Colonic mucosa (tissue), 4 donors: ENCODE measurements around the gene FAM219A. TPM values are rescaled to one million over a fixed set of nuclear protein-coding genes. Genes with fewer than 3 reads are reported as not detected.
"Not testable (repeated sequence)": the region's sequence is repeated elsewhere in the genome, so short reads cannot be mapped to it uniquely, and the experiment has no call there.

Experiments
- DNase-seq: peaks from one replicate; pipeline ENCODE4 v3.0.0-alpha.2; 2020
- H3K27ac ChIP-seq: fragments of 200-600 bp; one replicate; pipeline ENCODE4 v1.8.0; 2021
- H3K27me3 ChIP-seq: fragments of 200-600 bp; one replicate; pipeline ENCODE4 v1.8.0; 2021
- H3K36me3 ChIP-seq: fragments of 200-600 bp; one replicate; pipeline ENCODE4 v1.8.0; 2021
- H3K4me1 ChIP-seq: fragments of 200-600 bp; one replicate; pipeline ENCODE4 v1.8.0; 2021; ENCODE audit warnings: mild to moderate bottlenecking
- H3K4me3 ChIP-seq: fragments of 200-600 bp; one replicate; pipeline ENCODE4 v1.8.0; 2021
- H3K9ac ChIP-seq, 2 donors: one replicate each; pipeline ENCODE4 v1.7.0; 2013; ENCODE audit warnings: control low read depth in 2 of 2, low read depth in 2 of 2, low read length in 2 of 2
- H3K9me3 ChIP-seq: fragments of 200-600 bp; one replicate; pipeline ENCODE4 v1.8.0; 2021
- intact Hi-C: fragments of 100-400 bp; cut with DNase I; formaldehyde crosslinking; loops from one replicate; pipeline ENCODE4 v1.14.1; 2022
- total RNA-seq, 2 donors: library from RNA; stranded (reverse); fragmentation: NEBNext Ultra II Directional in 1 of 2; extraction: Animal tissue kit (Norgen Biotek cat#: 25700) in 1 of 2; gene quantifications; one replicate each; pipeline ENCODE4 v1.2.1, GENCODE V29; 2021
- TF ChIP-seq, protein P1 (sequence below): fragments of 200-600 bp; IDR thresholded peaks from one replicate; pipeline ENCODE4 v1.8.0; 2022; ENCODE audit warnings: antibody characterized with exemption, mild to moderate bottlenecking
- donor health status: healthy.
- donor health status: DM: no; HTN: no; CAD: no.
- donor health status: DM: no; HTN: no; CAD: no.

The FAM219A gene
- total RNA-seq, 2 donors from 2014 or later: 6.3 to 7.5 TPM

DNA sequence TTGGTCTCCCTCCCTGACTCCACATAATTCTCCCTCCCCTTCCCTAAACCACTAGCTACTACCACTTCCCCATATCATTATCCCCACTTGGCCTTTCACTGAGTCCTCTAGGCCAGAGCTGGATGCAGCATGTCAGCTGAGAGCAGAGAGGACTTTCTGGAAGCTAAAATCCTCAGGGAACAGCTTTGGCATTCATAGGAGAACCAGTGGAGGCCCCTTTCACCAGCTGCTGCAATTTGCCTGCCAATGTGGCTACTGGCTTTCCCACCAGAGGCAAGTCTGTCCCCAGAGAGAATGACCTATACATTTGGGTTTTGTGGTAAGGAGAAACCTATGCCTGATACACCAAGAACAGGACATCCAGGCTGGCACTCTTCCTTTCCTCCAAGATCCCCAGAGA lies 14.4 kb downstream of the FAM219A start:
- Histone ChIP-seq H3K9ac (no peak overlapping the region), H3K27me3 (no peaks in the 10 kb centered on the region), H3K36me3 (no peaks in the 10 kb centered on the region), H3K4me3 (no peak overlapping the region), H3K4me1 (no peaks in the 10 kb centered on the region), H3K27ac (no peak overlapping the region), H3K9me3 (no peaks in the 10 kb centered on the region)
- intact Hi-C loops: no loop called here
- TF ChIP-seq, protein P1, sequence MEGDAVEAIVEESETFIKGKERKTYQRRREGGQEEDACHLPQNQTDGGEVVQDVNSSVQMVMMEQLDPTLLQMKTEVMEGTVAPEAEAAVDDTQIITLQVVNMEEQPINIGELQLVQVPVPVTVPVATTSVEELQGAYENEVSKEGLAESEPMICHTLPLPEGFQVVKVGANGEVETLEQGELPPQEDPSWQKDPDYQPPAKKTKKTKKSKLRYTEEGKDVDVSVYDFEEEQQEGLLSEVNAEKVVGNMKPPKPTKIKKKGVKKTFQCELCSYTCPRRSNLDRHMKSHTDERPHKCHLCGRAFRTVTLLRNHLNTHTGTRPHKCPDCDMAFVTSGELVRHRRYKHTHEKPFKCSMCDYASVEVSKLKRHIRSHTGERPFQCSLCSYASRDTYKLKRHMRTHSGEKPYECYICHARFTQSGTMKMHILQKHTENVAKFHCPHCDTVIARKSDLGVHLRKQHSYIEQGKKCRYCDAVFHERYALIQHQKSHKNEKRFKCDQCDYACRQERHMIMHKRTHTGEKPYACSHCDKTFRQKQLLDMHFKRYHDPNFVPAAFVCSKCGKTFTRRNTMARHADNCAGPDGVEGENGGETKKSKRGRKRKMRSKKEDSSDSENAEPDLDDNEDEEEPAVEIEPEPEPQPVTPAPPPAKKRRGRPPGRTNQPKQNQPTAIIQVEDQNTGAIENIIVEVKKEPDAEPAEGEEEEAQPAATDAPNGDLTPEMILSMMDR: no peak
- no peak for DNase-seq

DNA sequence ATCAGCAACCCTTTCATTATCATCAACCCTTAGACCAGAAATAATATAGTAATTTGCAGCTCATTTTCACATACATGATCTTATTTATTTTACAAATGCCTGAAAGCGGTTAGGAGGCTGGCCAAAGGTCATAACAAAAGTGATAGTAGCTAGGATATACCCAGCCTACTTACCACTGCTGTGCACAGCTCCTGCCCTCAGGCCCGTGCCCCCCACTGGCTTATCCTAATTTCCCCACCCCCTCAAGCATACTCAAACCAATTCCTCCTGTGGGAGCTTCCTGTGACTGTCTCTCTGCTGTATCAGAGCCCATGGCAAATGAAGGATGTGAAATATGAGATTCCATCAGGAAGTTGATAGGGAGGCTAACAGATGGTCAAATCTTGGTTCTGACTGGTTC lies 14.8 kb downstream of the FAM219A start:
- intact Hi-C loops: no loop called here
- Histone ChIP-seq H3K27ac (no peak overlapping the region), H3K9ac (no peak overlapping the region), H3K4me1 (no peaks in the 10 kb centered on the region), H3K36me3 (no peaks in the 10 kb centered on the region), H3K9me3 (no peaks in the 10 kb centered on the region), H3K27me3 (no peaks in the 10 kb centered on the region), H3K4me3 (no peak overlapping the region)
- TF ChIP-seq, protein P1: no peak
- DNase-seq: no peak

DNA sequence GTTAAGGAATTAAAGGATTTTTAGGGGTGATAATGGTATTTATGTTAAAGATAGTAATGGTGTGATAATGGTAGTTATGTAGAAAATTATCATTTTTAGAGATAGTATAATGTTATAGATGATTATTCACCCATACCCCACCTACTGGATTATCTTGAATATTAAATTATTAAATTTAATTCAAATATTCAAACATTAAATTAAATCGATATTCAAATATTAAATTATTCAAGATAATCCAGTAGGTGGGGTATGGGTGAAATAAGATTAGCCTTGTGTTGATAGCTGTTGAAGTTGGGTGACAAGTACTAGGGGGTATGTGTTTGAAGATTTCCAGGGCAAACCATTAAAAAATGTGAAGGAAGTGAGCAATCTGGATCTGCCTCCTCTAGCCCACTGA lies 15.6 kb downstream of the FAM219A start:
- H3K4me1 ChIP-seq: no peaks in the 10 kb centered on the region
- H3K9ac ChIP-seq: no peak overlapping the region
- H3K27ac ChIP-seq: no peak overlapping the region
- no peak overlapping the region for H3K4me3 ChIP-seq
- H3K9me3 ChIP-seq: no peaks in the 10 kb centered on the region
- no peaks in the 10 kb centered on the region for H3K27me3 ChIP-seq
- intact Hi-C loops: no loop called here
- TF ChIP-seq, protein P1: no peak
- H3K36me3 ChIP-seq: no peaks in the 10 kb centered on the region
- DNase-seq: no peak

DNA sequence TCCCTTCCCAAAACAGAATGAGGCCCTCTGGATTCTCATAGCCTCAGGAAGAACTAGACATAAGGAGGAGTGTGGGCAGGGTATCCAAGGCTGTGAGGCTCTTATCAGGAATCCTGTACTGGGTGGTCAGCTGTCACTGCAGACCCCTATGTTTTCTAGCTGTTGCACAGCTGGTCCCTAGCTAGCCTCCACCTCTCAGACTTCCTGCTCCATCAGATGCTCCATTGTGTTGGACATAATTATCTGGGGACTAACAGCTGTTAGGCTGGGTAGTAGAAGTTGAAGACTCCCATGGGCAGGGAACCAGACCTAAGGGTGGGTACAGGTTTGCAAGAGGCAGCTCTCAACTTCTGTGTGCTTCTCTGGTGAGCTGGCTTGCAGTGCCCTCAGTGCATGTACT lies 18.4 kb downstream of the FAM219A start:
- no peak overlapping the region for H3K9ac ChIP-seq
- no peak for DNase-seq
- no peaks in the 10 kb centered on the region for H3K27me3 ChIP-seq
- no peaks in the 10 kb centered on the region for H3K36me3 ChIP-seq
- TF ChIP-seq, protein P1: no peak
- H3K27ac ChIP-seq: no peak overlapping the region
- H3K9me3 ChIP-seq: no peaks in the 10 kb centered on the region
- intact Hi-C loops: no loop called here
- no peaks in the 10 kb centered on the region for H3K4me1 ChIP-seq
- H3K4me3 ChIP-seq: no peak overlapping the region

DNA sequence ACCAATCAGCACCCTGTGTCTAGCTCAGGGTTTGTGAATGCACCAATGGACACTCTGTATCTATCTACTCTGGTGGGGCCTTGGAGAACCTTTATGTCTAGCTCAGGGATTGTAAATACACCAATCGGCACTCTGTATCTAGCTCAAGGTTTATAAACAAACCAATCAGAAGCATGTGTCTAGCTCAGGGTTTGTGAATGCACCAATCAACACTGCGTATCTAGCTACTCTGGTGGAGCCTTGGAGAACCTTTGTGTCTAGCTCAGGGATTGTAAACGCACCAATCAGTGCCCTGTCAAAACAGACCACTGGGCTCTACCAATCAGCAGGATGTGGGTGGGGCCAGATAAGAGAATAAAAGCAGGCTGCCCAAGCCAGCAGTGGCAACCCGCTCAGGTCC lies 19.9 kb downstream of the FAM219A start:
- not testable (repeated sequence) for H3K27me3 ChIP-seq, H3K36me3 ChIP-seq, H3K4me1 ChIP-seq, DNase-seq, H3K4me3 ChIP-seq, H3K9me3 ChIP-seq, H3K9ac ChIP-seq, H3K27ac ChIP-seq
- intact Hi-C loops: loop anchor here (5.0 kb wide), 2 partner anchors 109 to 154 kb away; no protein-coding TSS in a partner anchor

DNA sequence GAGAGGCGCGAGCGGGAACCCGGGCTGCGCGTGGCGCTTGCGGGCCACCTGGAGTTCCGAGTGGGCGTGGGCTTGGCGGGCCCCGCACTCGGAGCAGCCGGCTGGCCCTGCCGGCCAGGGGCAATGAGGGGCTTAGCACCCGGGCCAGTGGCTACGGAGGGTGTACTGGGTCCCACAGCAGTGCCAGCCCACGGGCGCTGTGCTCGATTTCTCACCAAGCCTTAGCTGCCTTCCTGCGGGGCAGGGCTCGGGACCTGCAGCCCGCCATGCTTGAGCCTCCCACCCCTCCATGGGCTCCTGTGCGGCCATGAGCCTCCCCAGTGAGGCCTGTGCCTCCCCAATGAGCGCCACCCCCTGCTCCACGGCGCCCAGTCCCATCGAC lies 20.5 kb downstream of the FAM219A start:
- H3K9ac ChIP-seq, H3K27ac ChIP-seq, H3K36me3 ChIP-seq, H3K4me1 ChIP-seq, DNase-seq, H3K27me3 ChIP-seq, H3K9me3 ChIP-seq, H3K4me3 ChIP-seq: not testable (repeated sequence)
- intact Hi-C loops: loop anchor here (2.0 to 5.0 kb wide), 3 partner anchors 63 to 154 kb away; no protein-coding TSS in a partner anchor
